ENCODE results near the gene CCDC134.

DNA sequence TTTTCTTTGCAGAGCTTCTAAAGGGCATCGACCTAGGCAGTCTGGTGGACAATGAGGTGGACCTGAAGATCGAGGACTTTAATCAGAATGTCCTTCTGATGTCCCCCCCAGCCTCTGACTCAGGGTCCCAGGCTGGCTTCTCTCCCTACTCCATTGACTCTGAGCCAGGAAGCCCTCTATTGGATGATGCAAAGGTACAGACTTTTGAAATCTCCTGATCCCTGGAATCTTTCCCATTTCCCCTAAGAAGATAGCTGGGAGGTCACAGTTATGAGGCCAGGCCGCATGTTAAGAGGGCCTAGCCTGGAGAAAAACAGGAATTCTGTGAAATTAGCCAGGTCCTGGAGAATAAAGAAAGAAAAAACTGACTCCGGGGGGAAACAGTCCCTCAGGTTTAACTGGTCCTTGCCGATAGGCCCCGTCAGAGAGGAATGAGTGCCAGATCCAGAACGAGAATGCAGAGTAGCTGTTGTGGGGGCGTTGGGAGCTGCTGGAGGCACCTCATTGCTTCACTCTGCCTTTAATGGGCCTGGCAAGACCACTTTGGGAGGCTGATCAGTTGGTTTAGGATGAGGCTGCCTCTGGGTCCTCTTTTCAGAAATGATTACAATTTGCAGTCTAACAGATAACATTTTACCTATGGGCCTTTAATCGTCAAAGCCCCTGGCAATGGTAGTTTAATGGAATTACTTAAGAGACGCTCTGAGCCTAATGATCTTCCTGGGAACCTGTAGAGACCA is 75.2 kb downstream of the CCDC134 start:
- TF ChIP-seq CTCF (IDR thresholded peaks at IDR 0.05) (no peak), POLR2A (IDR thresholded peaks at IDR 0.05) (no peak), EP300 (IDR thresholded peaks at IDR 0.05) (no peak), POLR2AphosphoS5 (IDR thresholded peaks at IDR 0.05) (no peak)
